GM13976 (cell line): ENCODE results near the gene MYCBP2.

ENCODE experiments used
- DNase-seq: peaks from one replicate; pipeline ENCODE4 v3.0.0; 2012; ENCODE audit warnings: low spot score
- in situ Hi-C: fragments of 300-500 bp; cut with MboI; formaldehyde crosslinking; loops from one replicate; pipeline ENCODE4 v1.12.0; 2022; ENCODE audit warnings: low sequenced_read_pairs, mixed read lengths, inconsistent platforms; ENCODE audit not compliant: unreplicated experiment
- TF ChIP-seq, protein P1 (sequence below): IDR thresholded peaks from 2 replicates; pipeline ENCODE4 v1.5.1; 2012; ENCODE audit warnings: borderline replicate concordance, mild to moderate bottlenecking; ENCODE audit not compliant: insufficient read depth; ENCODE audit errors: extremely low read depth, missing control alignments, control extremely low read depth

MYCBP2 gene

GRCh38 chr13:77138813-77139212 is 188.1 kb downstream of the MYCBP2 start:
- no peak for DNase-seq
- in situ Hi-C loops, result no loop called here
- TF ChIP-seq, protein P1, sequence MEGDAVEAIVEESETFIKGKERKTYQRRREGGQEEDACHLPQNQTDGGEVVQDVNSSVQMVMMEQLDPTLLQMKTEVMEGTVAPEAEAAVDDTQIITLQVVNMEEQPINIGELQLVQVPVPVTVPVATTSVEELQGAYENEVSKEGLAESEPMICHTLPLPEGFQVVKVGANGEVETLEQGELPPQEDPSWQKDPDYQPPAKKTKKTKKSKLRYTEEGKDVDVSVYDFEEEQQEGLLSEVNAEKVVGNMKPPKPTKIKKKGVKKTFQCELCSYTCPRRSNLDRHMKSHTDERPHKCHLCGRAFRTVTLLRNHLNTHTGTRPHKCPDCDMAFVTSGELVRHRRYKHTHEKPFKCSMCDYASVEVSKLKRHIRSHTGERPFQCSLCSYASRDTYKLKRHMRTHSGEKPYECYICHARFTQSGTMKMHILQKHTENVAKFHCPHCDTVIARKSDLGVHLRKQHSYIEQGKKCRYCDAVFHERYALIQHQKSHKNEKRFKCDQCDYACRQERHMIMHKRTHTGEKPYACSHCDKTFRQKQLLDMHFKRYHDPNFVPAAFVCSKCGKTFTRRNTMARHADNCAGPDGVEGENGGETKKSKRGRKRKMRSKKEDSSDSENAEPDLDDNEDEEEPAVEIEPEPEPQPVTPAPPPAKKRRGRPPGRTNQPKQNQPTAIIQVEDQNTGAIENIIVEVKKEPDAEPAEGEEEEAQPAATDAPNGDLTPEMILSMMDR, result no peak

GRCh38 chr13:77136902-77137420 is 189.9 kb downstream of the MYCBP2 start:
- in situ Hi-C loops, result no loop called here
- TF ChIP-seq, protein P1, result no peak
- no peak for DNase-seq

DNA sequence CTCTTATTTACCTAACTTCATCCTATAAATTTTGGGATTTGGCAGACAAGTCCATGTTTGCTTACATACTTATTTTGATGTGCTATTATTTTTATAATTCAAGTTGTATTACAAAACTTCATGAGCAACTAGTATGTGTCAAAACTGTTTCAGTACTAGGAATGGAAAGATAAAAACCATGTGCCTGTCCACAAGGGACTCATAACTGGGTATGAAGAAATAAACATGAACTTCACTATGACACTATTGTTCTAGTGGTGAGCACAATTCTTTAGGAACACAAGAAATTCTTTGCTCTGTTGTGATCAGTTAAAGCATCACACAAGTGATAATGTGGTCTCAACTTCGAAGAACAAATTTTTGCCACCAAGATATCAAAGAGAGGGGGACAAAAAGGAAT is 202.5 kb downstream of the MYCBP2 start:
- TF ChIP-seq, protein P1, result no peak
- DNase-seq, result no peak
- in situ Hi-C loops, result no loop called here

- in situ Hi-C loops, result no loop called here
- no peak for DNase-seq
- TF ChIP-seq, protein P1, result no peak
Measured at GRCh38 chr13:77118134-77118533, 208.8 kb downstream of the MYCBP2 start.

- TF ChIP-seq, protein P1, result no peak
- DNase-seq, result no peak
- in situ Hi-C loops, result no loop called here
Measured at GRCh38 chr13:77114271-77114670, 212.6 kb downstream of the MYCBP2 start.

DNA sequence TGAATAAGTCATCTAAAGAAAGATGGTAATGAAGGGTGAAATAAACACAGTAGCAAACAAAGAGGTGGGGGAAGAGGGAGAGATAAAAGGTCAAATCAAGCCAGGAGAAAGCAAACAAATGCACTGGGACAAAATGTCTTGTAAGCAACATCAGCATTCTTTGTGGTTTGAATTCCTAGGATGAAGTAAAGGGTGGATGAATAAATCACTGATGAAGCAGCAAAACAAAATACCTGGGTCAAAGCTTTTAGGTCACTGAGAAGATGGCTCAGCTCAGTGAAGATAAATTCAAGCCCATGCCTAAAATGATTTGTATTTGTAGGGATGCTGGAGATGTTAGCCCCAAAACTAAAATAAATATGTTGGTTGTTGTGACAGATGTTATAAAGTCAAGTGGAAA is 213.4 kb downstream of the MYCBP2 start:
- TF ChIP-seq, protein P1, result no peak
- in situ Hi-C loops, result no loop called here
- no peak for DNase-seq

GRCh38 chr13:77105051-77105450 is 221.8 kb downstream of the MYCBP2 start:
- in situ Hi-C loops, result no loop called here
- no peak for DNase-seq
- TF ChIP-seq, protein P1, result no peak
